ENCODE results near the gene RHEB.

- TF ChIP-seq, protein P1, sequence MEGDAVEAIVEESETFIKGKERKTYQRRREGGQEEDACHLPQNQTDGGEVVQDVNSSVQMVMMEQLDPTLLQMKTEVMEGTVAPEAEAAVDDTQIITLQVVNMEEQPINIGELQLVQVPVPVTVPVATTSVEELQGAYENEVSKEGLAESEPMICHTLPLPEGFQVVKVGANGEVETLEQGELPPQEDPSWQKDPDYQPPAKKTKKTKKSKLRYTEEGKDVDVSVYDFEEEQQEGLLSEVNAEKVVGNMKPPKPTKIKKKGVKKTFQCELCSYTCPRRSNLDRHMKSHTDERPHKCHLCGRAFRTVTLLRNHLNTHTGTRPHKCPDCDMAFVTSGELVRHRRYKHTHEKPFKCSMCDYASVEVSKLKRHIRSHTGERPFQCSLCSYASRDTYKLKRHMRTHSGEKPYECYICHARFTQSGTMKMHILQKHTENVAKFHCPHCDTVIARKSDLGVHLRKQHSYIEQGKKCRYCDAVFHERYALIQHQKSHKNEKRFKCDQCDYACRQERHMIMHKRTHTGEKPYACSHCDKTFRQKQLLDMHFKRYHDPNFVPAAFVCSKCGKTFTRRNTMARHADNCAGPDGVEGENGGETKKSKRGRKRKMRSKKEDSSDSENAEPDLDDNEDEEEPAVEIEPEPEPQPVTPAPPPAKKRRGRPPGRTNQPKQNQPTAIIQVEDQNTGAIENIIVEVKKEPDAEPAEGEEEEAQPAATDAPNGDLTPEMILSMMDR (IDR thresholded peaks at IDR 0.05; ENCODE audit: insufficient read depth, low read length) = no peak
- no peak for TF ChIP-seq GABPA (IDR thresholded peaks at IDR 0.05; ENCODE audit: low read depth)
Measured at GRCh38 chr7:151552352-151553028, 32.8 kb upstream of the RHEB start.

Measured in HL-60 (cell line).